Embryonic facial prominence (tissue), 1 donor: ENCODE results near the gene NDRG3.
"Not testable (repeated sequence)": the region's sequence is repeated elsewhere in the genome, so short reads cannot be mapped to it uniquely, and the experiment has no call there.

Experiments used
- DNase-seq: peaks from one replicate; pipeline ENCODE4 v3.0.0-alpha.2; 2016; ENCODE audit errors: extremely low spot score

NDRG3 gene

DNA sequence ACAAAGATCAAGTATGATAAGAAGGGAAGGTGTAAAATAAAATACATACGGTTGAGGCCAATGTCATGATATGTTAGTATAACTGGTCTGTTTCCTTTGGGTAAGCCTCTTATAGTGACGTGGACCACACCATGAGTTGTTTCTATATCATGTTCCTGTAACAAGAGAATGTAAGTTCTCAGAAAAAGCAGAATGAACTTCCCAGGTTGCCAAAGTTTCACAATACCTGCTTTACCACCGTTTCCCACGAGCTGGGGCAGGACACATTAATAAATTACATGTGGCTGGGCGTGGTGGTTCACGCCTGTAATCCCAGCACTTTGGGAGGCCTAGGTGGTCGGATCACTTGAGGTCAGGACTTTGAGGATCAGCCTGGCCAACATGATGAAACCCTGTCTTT, 57.3 kb downstream of the NDRG3 start:
- DNase-seq: no peak

GRCh38 chr20:36687850-36688249, 58.0 kb downstream of the NDRG3 start:
- DNase-seq: no peak

DNA sequence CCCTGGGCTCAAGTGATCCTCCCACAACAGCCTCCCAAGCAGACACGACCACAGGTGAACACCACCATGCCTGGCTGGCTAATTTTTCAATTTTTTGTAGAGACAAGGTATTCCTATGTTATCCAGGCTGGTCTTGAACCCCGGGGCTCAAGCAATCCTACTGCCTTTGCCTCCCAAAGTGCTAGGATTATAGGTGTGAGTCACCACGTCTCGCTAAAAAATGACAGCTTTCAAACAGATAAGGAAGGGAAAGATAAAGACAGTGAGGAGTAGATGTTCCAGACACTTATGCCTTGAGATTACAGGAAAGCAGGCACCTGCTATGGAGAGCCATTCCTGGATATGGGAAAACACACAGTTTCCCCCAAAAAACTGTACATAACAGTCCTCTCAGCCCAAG, 58.9 kb downstream of the NDRG3 start:
- DNase-seq: no peak

DNA sequence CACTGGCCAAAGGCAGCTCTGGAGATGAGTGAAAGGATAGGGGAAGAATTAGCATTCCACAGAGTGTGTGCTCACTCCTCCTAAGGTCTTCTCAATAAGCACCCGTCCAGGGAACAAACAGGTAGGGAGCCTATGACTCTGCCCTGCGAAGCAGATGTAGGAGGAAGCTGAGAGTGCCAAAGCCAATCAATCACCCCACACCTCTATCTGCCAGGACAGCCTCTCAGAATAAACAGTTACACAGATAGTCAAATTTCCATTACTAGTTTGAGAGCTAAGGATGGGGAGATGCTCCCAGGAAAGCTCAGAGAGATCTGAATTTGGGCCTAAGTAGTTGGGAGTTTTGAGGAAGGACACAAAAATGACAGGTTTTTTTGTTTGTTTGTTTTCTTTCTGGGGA, 59.4 kb downstream of the NDRG3 start:
- DNase-seq: no peak

GRCh38 chr20:36684747-36685146, 61.1 kb downstream of the NDRG3 start:
- DNase-seq: no peak

DNA sequence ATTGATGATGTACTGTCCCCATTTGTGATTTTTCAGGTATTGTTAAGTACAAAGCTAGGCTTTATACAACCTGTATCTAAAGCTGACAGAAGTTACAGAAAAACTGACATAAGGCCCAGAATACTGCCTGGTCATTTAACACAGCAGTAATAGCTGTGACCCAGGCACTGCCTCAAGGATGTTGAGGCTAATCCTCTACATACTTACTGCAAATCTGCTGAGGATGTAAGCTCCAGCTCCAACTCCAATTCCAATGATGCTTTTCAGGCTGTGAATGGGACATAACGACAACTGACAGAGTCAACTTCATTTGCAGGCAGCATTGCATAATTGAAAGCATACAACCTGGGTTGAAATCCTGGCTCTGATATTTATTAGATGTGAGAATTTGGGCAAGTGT, 63.6 kb downstream of the NDRG3 start:
- DNase-seq: no peak

- DNase-seq: no peak
These were observed 68.5 kb downstream of the NDRG3 start for GRCh38 chr20:36677422-36677771.

GRCh38 chr20:36676701-36677421, 69.0 kb downstream of the NDRG3 start:
- no peak for DNase-seq

DNA sequence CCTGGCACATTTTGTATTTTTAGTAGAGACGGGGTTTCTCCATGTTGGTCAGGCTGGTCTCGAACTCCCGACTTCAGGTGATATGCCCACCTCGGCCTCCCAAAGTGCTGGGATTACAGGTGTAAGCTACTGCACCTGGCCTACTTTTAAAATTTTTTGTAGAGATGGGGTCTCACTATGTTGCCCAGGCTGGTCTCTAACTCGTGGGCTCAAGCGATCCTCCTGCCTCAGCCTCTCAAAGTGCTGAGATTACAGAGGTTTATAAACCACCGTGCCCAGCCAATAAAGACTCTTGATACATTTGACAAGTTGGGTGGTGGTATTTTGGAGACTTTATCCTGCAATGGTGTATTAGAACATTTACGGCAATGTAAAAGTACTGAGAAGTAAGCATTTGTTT, 70.3 kb downstream of the NDRG3 start:
- DNase-seq: not testable (repeated sequence)

DNA sequence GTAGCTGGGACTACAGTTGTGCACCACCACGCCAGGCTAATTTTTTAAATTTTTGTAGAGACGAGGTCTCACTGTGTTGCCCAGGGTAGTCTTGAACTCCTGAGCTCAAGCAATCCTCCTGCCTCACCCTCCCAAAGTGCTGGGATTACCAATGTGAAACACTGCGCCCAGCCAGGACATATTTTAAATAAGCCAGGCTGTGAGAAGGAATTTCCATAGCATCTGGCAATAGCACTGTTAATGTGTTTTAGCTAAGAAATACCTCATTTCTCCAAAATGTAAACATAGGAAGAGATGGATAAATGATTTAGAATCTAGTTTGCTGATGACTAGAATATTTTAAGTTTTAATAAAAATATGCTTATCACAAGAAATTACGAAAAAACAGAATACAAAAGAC, 72.9 kb downstream of the NDRG3 start:
- DNase-seq: no peak

DNA sequence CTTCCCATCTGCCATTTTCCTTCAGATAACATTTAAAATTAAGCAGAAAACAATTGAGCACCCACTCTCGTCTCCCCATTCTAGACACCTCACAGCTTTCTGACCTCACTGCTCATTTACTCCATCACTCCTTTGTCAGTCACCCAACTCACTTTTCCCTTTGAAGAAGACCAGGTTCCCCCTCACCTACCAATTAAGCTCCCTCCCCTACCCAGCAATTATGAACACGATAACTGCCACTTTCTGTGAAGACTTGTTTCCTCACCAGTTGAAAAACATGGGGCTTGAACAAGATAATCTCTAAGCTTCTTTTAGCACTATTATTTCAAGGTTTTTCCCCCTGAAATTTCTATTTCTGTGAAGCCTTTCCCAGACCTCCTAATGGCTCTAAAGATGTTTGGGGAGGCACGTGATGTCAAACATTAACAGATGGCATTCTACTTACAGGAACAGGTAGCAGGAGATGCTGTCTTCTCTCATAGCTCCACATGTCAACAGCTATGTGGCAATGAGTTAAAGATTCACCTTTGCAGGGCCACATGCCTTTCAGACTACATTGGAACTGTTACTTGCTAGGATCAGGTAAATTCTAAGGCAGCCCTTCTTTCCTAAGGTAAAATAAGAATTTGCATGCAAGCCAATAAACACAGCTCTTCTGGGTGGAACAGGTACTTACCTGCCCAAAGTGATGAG, 75.1 kb downstream of the NDRG3 start:
- DNase-seq: no peak

- DNase-seq: no peak
These were observed 79.6 kb downstream of the NDRG3 start for GRCh38 chr20:36666181-36666740.

GRCh38 chr20:36663031-36663430, 82.9 kb downstream of the NDRG3 start:
- DNase-seq: no peak

GRCh38 chr20:36658300-36658699, 87.6 kb downstream of the NDRG3 start:
- DNase-seq: no peak

DNA sequence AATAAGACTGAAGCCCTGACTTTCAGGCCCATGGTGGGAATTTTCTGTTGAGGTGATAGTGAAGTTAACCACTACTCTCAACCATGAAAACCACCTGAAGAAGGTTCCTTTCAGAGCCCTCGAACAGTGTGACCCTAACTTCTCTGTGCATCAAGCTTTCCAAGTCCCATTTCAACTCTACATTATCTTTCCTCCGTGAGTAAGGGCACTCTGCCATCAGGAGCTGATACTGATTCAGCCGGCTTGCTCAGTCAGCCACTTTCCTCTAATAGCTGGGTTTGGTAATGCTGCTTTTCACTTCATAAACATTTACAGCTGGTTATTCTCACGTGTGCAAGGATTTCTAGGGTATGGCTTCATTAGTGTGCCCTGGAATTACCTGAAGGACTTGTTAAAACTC, 89.2 kb downstream of the NDRG3 start:
- no peak for DNase-seq

DNA sequence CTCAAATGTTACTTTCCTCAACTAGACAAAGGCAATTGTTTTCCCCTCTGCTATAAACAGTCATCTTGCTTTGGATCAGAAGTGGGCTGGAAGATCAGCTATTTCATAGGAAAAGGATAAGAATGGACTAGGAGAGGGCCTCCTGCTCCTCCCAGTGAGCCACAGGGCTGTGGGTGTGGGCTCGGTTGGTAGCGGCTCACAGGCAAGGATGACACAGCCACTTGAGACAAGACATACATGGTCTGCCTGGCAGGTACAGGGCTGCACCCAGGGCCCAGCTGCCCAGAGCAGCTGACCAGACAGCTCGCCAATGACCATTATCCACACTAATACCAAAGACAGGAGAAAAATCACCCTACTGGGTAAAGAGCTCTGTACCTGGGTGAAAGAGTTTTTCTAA, 90.9 kb downstream of the NDRG3 start:
- DNase-seq: no peak

GRCh38 chr20:36654506-36654905, 91.4 kb downstream of the NDRG3 start:
- no peak for DNase-seq

DNA sequence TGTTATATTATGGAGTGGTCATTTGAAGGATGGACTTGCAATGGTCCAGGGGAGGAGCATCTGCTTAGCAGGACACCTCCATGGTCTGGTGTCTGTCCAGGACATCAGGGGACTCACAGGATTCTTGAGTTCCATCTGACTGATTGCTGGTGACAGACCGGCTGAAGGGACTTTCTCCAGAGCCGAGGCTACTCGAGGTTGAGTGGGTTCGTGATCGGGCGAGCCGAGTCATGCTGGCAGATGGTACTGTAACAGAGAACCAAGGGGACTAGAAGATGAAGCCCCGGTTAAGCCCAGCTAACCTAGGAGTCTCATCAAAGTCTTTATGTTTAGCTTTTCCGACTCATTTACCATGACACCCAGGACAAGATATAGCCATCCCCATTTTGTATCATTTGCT, 92.4 kb downstream of the NDRG3 start:
- DNase-seq: no peak

DNA sequence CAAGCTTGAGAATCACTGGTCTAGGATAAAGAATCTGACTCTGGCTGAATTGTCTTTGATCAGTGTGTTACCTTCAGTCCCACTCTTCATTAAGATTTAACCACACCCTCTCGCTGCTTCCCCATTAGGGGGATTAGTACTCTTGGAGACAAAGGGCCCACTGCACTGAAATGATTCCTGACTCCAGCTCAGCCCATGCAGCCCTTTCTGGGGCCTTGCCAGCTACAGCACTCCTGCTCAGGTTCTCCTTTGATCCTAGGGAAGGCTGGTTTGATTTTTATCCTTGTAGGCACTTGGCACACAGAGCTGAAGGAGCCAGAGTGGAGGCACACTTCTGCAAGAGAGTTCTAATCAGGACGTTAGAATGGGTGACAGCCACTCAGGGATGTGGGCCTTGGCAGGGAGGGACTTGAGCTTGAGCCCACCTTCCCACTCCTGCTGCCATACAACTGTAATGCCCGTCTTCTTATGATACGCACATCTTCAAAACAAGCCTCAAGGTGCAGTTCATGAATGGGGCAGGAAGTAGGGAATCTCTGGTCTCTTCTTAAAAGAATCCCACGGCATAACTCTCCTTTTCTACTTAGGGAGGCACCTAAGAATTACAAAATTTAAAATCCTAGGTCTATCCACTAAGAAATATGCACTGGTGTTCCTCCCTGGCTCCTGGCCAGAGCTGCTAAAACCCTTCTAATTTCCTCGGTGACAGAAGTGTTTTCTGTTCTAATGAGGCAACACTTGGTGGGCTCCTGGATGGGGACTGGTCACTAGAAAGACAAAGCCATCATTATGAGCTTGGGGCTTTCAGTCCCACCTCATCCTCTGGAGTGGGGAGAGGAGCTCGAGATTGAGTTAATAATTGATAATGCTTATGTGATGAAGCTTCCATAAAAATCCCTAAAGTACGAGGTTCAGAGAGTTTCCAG, 98.4 kb downstream of the NDRG3 start:
- no peak for DNase-seq

GRCh38 chr20:36646678-36647077, 99.2 kb downstream of the NDRG3 start:
- no peak for DNase-seq

DNA sequence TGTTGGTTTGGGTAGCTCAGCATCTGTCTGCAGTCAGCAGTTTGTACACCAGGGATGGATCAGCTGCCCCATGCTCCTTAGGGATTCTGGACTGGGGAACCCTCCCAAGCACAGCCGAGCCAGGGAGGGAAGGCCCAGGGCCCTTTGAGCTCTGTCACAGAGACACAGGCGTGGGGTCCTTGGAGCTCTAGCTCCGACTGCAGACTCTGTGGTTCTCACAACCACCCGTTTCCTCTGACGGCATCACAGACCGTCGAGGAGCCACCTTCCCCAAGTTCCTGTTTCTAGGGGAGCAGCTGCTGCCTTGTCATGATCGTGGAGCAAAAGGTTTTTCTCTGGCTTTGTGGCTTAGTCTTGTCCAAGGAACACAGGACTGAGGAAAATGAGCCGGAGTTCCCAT, 99.9 kb downstream of the NDRG3 start, which contains the start of gene SLA2:
SLA2 (minus strand) TSS at position 199 of the 400 bp plus-strand sequence. CDS start 4,861 bp downstream, outside the sequence.
- no peak for DNase-seq

GRCh38 chr20:36645353-36645752, 100.5 kb downstream of the NDRG3 start:
- no peak for DNase-seq
